Neural progenitor cell (in vitro differentiated cells): ENCODE data around the gene C11orf21. TPM values are rescaled to one million over a fixed set of nuclear protein-coding genes. Genes with fewer than 3 reads are reported as not detected.

Experiments
- DNase-seq: peaks from one replicate; pipeline ENCODE4 v3.0.0-alpha.2; 2016; ENCODE audit warnings: low spot score
- H2AFZ ChIP-seq: fragments of 200-600 bp; sonication (generic); replicated peaks from 2 replicates; pipeline ENCODE4 v1.6.1; 2016; ENCODE audit warnings: antibody characterized with exemption
- H3F3A ChIP-seq: fragments of 200-600 bp; sonication (generic); 2 replicates; pipeline ENCODE4 v1.6.1; 2016; ENCODE audit warnings: antibody characterized with exemption, low read depth
- H3K27ac ChIP-seq: fragments of 200-600 bp; sonication (generic); 2 replicates; pipeline ENCODE4 v1.5.1; 2016; ENCODE audit warnings: mild to moderate bottlenecking
- H3K27me3 ChIP-seq: fragments of 200-600 bp; sonication (generic); 2 replicates; pipeline ENCODE4 v1.6.1; 2016; ENCODE audit warnings: mild to moderate bottlenecking, moderate library complexity
- H3K36me3 ChIP-seq: fragments of 200-600 bp; sonication (generic); 2 replicates; pipeline ENCODE4 v1.5.1; 2016
- H3K4me1 ChIP-seq: fragments of 200-600 bp; sonication (generic); 2 replicates; pipeline ENCODE4 v1.6.1; 2016; ENCODE audit warnings: mixed run types
- H3K4me2 ChIP-seq: fragments of 200-600 bp; sonication (generic); 2 replicates; pipeline ENCODE4 v1.6.1; 2016
- H3K4me3 ChIP-seq: fragments of 200-600 bp; sonication (generic); 2 replicates; pipeline ENCODE4 v1.5.1; 2016
- H3K79me2 ChIP-seq: fragments of 200-600 bp; sonication (generic); 2 replicates; pipeline ENCODE4 v1.6.1; 2016; ENCODE audit warnings: low read depth
- H3K9ac ChIP-seq: fragments of 200-600 bp; sonication (generic); 2 replicates; pipeline ENCODE4 v1.6.1; 2016
- H3K9me3 ChIP-seq: fragments of 200-600 bp; sonication (generic); 2 replicates; pipeline ENCODE4 v1.5.1; 2016; ENCODE audit warnings: low read depth
- H4K20me1 ChIP-seq: fragments of 200-600 bp; sonication (generic); 2 replicates; pipeline ENCODE4 v1.6.1; 2016; ENCODE audit warnings: low read depth
- H3K27ac Mint-ChIP-seq: 3 replicates; pipeline ENCODE4 v1.8.0; 2021; ENCODE audit warnings: mixed read lengths
- H3K27me3 Mint-ChIP-seq: 2 replicates; pipeline ENCODE4 v1.8.0; 2022; ENCODE audit warnings: low read depth, mild to moderate bottlenecking, inconsistent platforms, moderate library complexity, mixed read lengths; ENCODE audit not compliant: insufficient read depth
- H3K36me3 Mint-ChIP-seq: 3 replicates; pipeline ENCODE4 v1.8.0; 2021; ENCODE audit warnings: mixed read lengths
- H3K4me1 Mint-ChIP-seq: 3 replicates; pipeline ENCODE4 v1.8.0; 2021; ENCODE audit warnings: mixed read lengths
- H3K4me3 Mint-ChIP-seq: 3 replicates; pipeline ENCODE4 v1.8.0; 2021; ENCODE audit warnings: mild to moderate bottlenecking, moderate library complexity, mixed read lengths
- H3K9me3 Mint-ChIP-seq: 3 replicates; pipeline ENCODE4 v1.8.0; 2020; ENCODE audit warnings: mixed read lengths
- CTCF ChIP-seq: fragments of 200-600 bp; sonication (generic); IDR thresholded peaks from 2 replicates; pipeline ENCODE4 v1.5.1; 2017; ENCODE audit warnings: antibody characterized with exemption, mild to moderate bottlenecking
- EZH2 ChIP-seq: fragments of 200-600 bp; sonication (generic); IDR thresholded peaks from 2 replicates; pipeline ENCODE4 v1.6.1; 2017; ENCODE audit warnings: antibody characterized with exemption, mild to moderate bottlenecking, moderate library complexity
- EZH2phosphoT487 ChIP-seq: fragments of 200-600 bp; sonication (generic); IDR thresholded peaks from 2 replicates; pipeline ENCODE4 v1.6.1; 2017; ENCODE audit warnings: antibody characterized with exemption
- total RNA-seq: library from RNA; depleted of rRNA; stranded (reverse); fragments of >200 nt; gene quantifications from 2 replicates; pipeline ENCODE4 v1.2.3, GENCODE V29; 2015; ENCODE audit warnings: low replicate concordance

The C11orf21 gene
- total RNA-seq, 1 donor from 2014 or later: not detected

DNA sequence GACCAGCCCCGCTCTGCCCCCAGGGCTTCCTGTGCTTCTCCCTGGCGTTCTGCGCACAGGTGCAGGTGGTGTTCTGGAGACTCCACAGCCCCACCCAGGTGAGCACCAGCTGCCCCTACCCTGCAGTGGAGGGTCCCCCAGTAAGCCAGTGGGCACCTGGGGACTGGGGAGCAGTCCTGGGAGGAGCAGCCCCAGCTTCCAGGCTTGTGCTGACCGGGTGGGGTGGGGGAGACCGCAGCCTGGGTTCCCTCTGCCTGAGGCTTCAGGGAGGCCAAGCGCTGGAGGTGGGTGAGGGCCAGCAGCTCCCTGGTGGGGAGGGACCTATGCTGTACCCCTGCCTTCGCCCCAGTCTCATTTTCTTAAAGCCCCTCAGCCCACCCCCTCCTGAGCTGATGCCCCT lies 7.0 kb upstream of the C11orf21 start:
- DNase-seq: no peak
- Histone ChIP-seq H3K9me3 (no peaks in the 10 kb centered on the region), H3K9ac (no peak overlapping the region), H4K20me1 (no peaks in the 10 kb centered on the region), H3K36me3 (no peaks in the 10 kb centered on the region), H3K27ac (no peak overlapping the region), H3K79me2 (no peaks in the 10 kb centered on the region), H3K4me2 (no peak overlapping the region), H3K4me3 (no peak overlapping the region), H2AFZ (no peak overlapping the region), H3K4me1 (no peaks in the 10 kb centered on the region), H3F3A (no peaks in the 10 kb centered on the region), H3K27me3 (no peaks in the 10 kb centered on the region)
- TF ChIP-seq EZH2phosphoT487 (no peak), EZH2 (no peak), CTCF (no peak)
- H3K27ac Mint-ChIP-seq: no peak overlapping the region
- H3K9me3 Mint-ChIP-seq: no peaks in the 10 kb centered on the region
- no peak overlapping the region for H3K4me3 Mint-ChIP-seq
- H3K4me1 Mint-ChIP-seq: peaks cover 15% of the 10 kb centered on the region
- no peaks in the 10 kb centered on the region for H3K36me3 Mint-ChIP-seq
- H3K27me3 Mint-ChIP-seq: peaks cover 7% of the 10 kb centered on the region

DNA sequence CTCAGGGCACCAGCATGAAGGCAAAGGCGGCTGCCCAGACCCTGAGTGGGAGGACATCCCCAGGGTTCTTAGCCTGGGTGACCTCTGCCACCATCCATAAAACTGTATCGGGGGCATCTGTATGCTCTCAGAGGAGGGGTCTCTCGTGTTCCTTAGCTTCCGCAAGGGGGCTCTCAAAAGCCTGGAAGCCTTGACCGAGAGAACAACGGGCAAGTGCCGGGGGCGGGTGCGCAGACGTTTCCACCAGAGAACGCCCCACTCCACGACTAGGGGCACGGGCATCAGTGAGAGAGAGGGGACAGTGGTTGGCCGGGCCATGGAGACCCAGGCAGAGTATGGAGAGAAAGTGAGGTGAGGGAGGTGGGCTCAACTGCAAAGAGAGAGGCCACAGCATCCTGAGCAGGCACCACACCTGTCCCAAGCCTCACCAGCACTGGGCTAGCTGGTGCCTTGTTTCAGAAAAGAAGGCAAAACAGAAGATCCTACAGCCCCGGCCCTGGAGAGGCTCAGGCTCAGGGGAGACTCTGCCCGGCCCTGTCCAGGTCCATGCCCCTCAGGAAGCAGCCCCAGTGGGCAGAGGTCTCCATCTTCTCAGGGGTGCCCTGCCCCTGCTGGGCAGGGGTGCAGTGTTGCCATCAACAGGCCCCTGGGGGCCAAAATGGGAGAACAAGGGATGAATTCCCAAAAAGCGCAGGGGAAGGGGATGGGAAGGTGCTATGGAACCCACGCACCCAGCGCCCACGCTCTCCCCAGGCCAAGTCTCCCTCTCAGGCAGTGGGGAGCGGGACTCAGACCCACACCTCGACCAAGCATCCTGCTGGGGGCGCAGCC lies 6.0 kb upstream of the C11orf21 start:
- no peaks in the 10 kb centered on the region for H3K4me1 ChIP-seq
- no peak overlapping the region for H3K9ac ChIP-seq
- H3K36me3 ChIP-seq: no peaks in the 10 kb centered on the region
- no peaks in the 10 kb centered on the region for H3K79me2 ChIP-seq
- H3K4me1 Mint-ChIP-seq: peaks cover 15% of the 10 kb centered on the region
- H3K4me3 ChIP-seq: no peak overlapping the region
- H3K36me3 Mint-ChIP-seq: no peaks in the 10 kb centered on the region
- no peak for DNase-seq
- TF ChIP-seq CTCF: no peak
- TF ChIP-seq EZH2phosphoT487: no peak
- TF ChIP-seq EZH2: no peak
- H3K27me3 ChIP-seq: no peaks in the 10 kb centered on the region
- no peak overlapping the region for H3K27ac ChIP-seq
- no peak overlapping the region for H3K4me3 Mint-ChIP-seq
- no peaks in the 10 kb centered on the region for H4K20me1 ChIP-seq
- H3K27ac Mint-ChIP-seq: peak overlapping the region; percentile 23
- no peak overlapping the region for H3K4me2 ChIP-seq
- H3K9me3 ChIP-seq: no peaks in the 10 kb centered on the region
- peaks cover 7% of the 10 kb centered on the region for H3K27me3 Mint-ChIP-seq
- H3F3A ChIP-seq: no peaks in the 10 kb centered on the region
- no peaks in the 10 kb centered on the region for H3K9me3 Mint-ChIP-seq
- H2AFZ ChIP-seq: no peak overlapping the region

- Mint-ChIP-seq H3K4me1 (peaks cover 15% of the 10 kb centered on the region), H3K27me3 (peaks cover 7% of the 10 kb centered on the region), H3K27ac (no peak overlapping the region), H3K9me3 (no peaks in the 10 kb centered on the region), H3K4me3 (no peak overlapping the region), H3K36me3 (no peaks in the 10 kb centered on the region)
- no peak overlapping the region for H3K27ac ChIP-seq
- no peaks in the 10 kb centered on the region for H3K36me3 ChIP-seq
- H3K9me3 ChIP-seq: no peaks in the 10 kb centered on the region
- H4K20me1 ChIP-seq: no peaks in the 10 kb centered on the region
- no peak overlapping the region for H3K9ac ChIP-seq
- no peak overlapping the region for H3K4me3 ChIP-seq
- H3F3A ChIP-seq: no peaks in the 10 kb centered on the region
- no peaks in the 10 kb centered on the region for H3K4me1 ChIP-seq
- DNase-seq: no peak
- no peak overlapping the region for H2AFZ ChIP-seq
- no peaks in the 10 kb centered on the region for H3K79me2 ChIP-seq
- TF ChIP-seq EZH2phosphoT487 (no peak), EZH2 (no peak), CTCF (no peak)
- no peaks in the 10 kb centered on the region for H3K27me3 ChIP-seq
- no peak overlapping the region for H3K4me2 ChIP-seq
Observed at GRCh38 chr11:2306877-2307500, 5.3 kb upstream of the C11orf21 start.
